Bronchial epithelial cell (primary cell): Measurements from ENCODE around the gene CFAP161. TPM values are rescaled to one million over a fixed set of nuclear protein-coding genes. Genes with fewer than 3 reads are reported as not detected.
"Not testable (repeated sequence)": the region's sequence is repeated elsewhere in the genome, so short reads cannot be mapped to it uniquely, and the experiment has no call there.

Source experiments
- DNase-seq: peaks from one replicate; pipeline ENCODE4 v3.0.0-alpha.2; 2010; ENCODE audit warnings: low read depth
- FAIRE-seq: peaks from 2 replicates; lab custom pipeline; 2011; peaks lifted over from hg19 to GRCh38; lab: Jason Lieb, UNC
- H3K27me3 ChIP-seq: 2 replicates; pipeline ENCODE4 v1.5.1; 2011; ENCODE audit warnings: low read length; ENCODE audit not compliant: control insufficient read depth, insufficient read depth
- H3K36me3 ChIP-seq: 2 replicates; pipeline ENCODE4 v1.5.1; 2011; ENCODE audit warnings: low read length; ENCODE audit not compliant: control insufficient read depth, insufficient read depth
- H3K4me3 ChIP-seq: 2 replicates; pipeline ENCODE4 v1.5.1; 2011; ENCODE audit warnings: mild to moderate bottlenecking, low read depth, low read length, control low read depth
- CTCF ChIP-seq: IDR thresholded peaks from 2 replicates; pipeline ENCODE4 v1.5.1; 2011; ENCODE audit warnings: mild to moderate bottlenecking, moderate library complexity, low read length, control low read depth, inconsistent platforms; ENCODE audit not compliant: insufficient read depth, severe bottlenecking
- total RNA-seq: library from RNA; depleted of rRNA; stranded (reverse); fragments of >200 nt; gene quantifications from 2 replicates; pipeline ENCODE4 v1.2.1, GENCODE V29; 2014

CFAP161 gene
- total RNA-seq, 1 donor from 2014 or later, result 0.26 TPM

GRCh38 chr15:81155375-81156218 lies 21.5 kb downstream of the CFAP161 start:
- FAIRE-seq, result no peak
- H3K36me3 ChIP-seq, result no peaks in the 10 kb centered on the region
- H3K27me3 ChIP-seq, result no peaks in the 10 kb centered on the region
- DNase-seq, result peak; percentile 75
- peak; percentile 51 for TF ChIP-seq CTCF
- no peak overlapping the region for H3K4me3 ChIP-seq

- FAIRE-seq (no peak), DNase-seq (no peak)
- no peaks in the 10 kb centered on the region for H3K27me3 ChIP-seq
- H3K36me3 ChIP-seq, result no peaks in the 10 kb centered on the region
- no peak for TF ChIP-seq CTCF
- no peak overlapping the region for H3K4me3 ChIP-seq
These were observed 22.3 kb downstream of the CFAP161 start for GRCh38 chr15:81156324-81156723.

GRCh38 chr15:81157195-81157938 lies 23.3 kb downstream of the CFAP161 start:
- FAIRE-seq (peak; percentile 75), DNase-seq (peak; percentile 94)
- Histone ChIP-seq H3K36me3 (no peaks in the 10 kb centered on the region), H3K27me3 (no peaks in the 10 kb centered on the region), H3K4me3 (no peak overlapping the region)
- TF ChIP-seq CTCF, result no peak

- Histone ChIP-seq H3K27me3 (no peaks in the 10 kb centered on the region), H3K4me3 (no peak overlapping the region), H3K36me3 (no peaks in the 10 kb centered on the region)
- FAIRE-seq (no peak), DNase-seq (peak; percentile 89)
- no peak for TF ChIP-seq CTCF
These were observed 23.8 kb downstream of the CFAP161 start for GRCh38 chr15:81157939-81158223.

- DNase-seq, H3K36me3 ChIP-seq, H3K4me3 ChIP-seq, H3K27me3 ChIP-seq, FAIRE-seq: not testable (repeated sequence)
These were observed 24.5 kb downstream of the CFAP161 start for GRCh38 chr15:81158561-81158960.
